Stimulated activated naive CD8-positive, alpha-beta T cell treated with anti-CD3 and anti-CD28 coated beads, Interleukin-15, Interleukin-2, amounts not matched to agents 100 ng/mL and 50 ng/mL, for 24 hours (primary cell): Measurements from ENCODE around the gene METTL8.
"Not testable (repeated sequence)": the region's sequence is repeated elsewhere in the genome, so short reads cannot be mapped to it uniquely, and the experiment has no call there.

Source experiments
- H3K27ac Mint-ChIP-seq: one replicate; pipeline ENCODE4 v1.8.0; 2021; ENCODE audit warnings: mild to moderate bottlenecking, mixed read lengths
- H3K27me3 Mint-ChIP-seq: one replicate; pipeline ENCODE4 v1.8.0; 2021; ENCODE audit warnings: mixed read lengths
- H3K36me3 Mint-ChIP-seq: one replicate; pipeline ENCODE4 v1.8.0; 2021; ENCODE audit warnings: low read depth, mixed read lengths
- H3K4me1 Mint-ChIP-seq: one replicate; pipeline ENCODE4 v1.8.0; 2021; ENCODE audit warnings: low read depth, mixed read lengths
- H3K4me3 Mint-ChIP-seq: one replicate; pipeline ENCODE4 v1.8.0; 2021; ENCODE audit warnings: mild to moderate bottlenecking, mixed read lengths
- H3K9me3 Mint-ChIP-seq: one replicate; pipeline ENCODE4 v1.8.0; 2021; ENCODE audit warnings: mixed read lengths

Gene METTL8

GRCh38 chr2:171394164-171394740 lies 39.5 kb downstream of the METTL8 start:
- Mint-ChIP-seq H3K9me3 (no peaks in the 10 kb centered on the region), H3K36me3 (peaks cover 23% of the 10 kb centered on the region), H3K4me1 (peaks cover 33% of the 10 kb centered on the region), H3K27me3 (no peaks in the 10 kb centered on the region), H3K27ac (no peak overlapping the region), H3K4me3 (no peak overlapping the region)

GRCh38 chr2:171393487-171393886 lies 40.3 kb downstream of the METTL8 start:
- H3K4me3 Mint-ChIP-seq: no peak overlapping the region
- no peaks in the 10 kb centered on the region for H3K9me3 Mint-ChIP-seq
- H3K36me3 Mint-ChIP-seq: peaks cover 19% of the 10 kb centered on the region
- H3K4me1 Mint-ChIP-seq: peaks cover 29% of the 10 kb centered on the region
- no peak overlapping the region for H3K27ac Mint-ChIP-seq
- H3K27me3 Mint-ChIP-seq: no peaks in the 10 kb centered on the region

GRCh38 chr2:171391532-171391931 lies 42.3 kb downstream of the METTL8 start:
- no peaks in the 10 kb centered on the region for H3K9me3 Mint-ChIP-seq
- peaks cover 22% of the 10 kb centered on the region for H3K36me3 Mint-ChIP-seq
- H3K27ac Mint-ChIP-seq: no peak overlapping the region
- peaks cover 33% of the 10 kb centered on the region for H3K4me1 Mint-ChIP-seq
- no peak overlapping the region for H3K4me3 Mint-ChIP-seq
- H3K27me3 Mint-ChIP-seq: no peaks in the 10 kb centered on the region

GRCh38 chr2:171390941-171391516 lies 42.8 kb downstream of the METTL8 start:
- Mint-ChIP-seq H3K36me3 (peaks cover 20% of the 10 kb centered on the region), H3K27ac (no peak overlapping the region), H3K9me3 (no peaks in the 10 kb centered on the region), H3K4me1 (peaks cover 33% of the 10 kb centered on the region), H3K4me3 (no peak overlapping the region), H3K27me3 (no peaks in the 10 kb centered on the region)

- H3K27me3 Mint-ChIP-seq: no peaks in the 10 kb centered on the region
- peaks cover 30% of the 10 kb centered on the region for H3K36me3 Mint-ChIP-seq
- H3K4me3 Mint-ChIP-seq: no peak overlapping the region
- H3K4me1 Mint-ChIP-seq: peaks cover 33% of the 10 kb centered on the region
- no peaks in the 10 kb centered on the region for H3K9me3 Mint-ChIP-seq
- H3K27ac Mint-ChIP-seq: no peak overlapping the region
Measured at GRCh38 chr2:171389780-171390179, 44.0 kb downstream of the METTL8 start.

GRCh38 chr2:171389325-171389724 lies 44.5 kb downstream of the METTL8 start:
- Mint-ChIP-seq H3K4me1 (peaks cover 33% of the 10 kb centered on the region), H3K4me3 (no peak overlapping the region), H3K9me3 (no peaks in the 10 kb centered on the region), H3K36me3 (peaks cover 30% of the 10 kb centered on the region), H3K27me3 (no peaks in the 10 kb centered on the region), H3K27ac (no peak overlapping the region)

- Mint-ChIP-seq H3K27ac (no peak overlapping the region), H3K36me3 (peaks cover 39% of the 10 kb centered on the region), H3K4me1 (peaks cover 25% of the 10 kb centered on the region), H3K9me3 (no peaks in the 10 kb centered on the region), H3K27me3 (no peaks in the 10 kb centered on the region), H3K4me3 (no peak overlapping the region)
Measured at GRCh38 chr2:171387052-171387451, 46.7 kb downstream of the METTL8 start.

- peaks cover 24% of the 10 kb centered on the region for H3K4me1 Mint-ChIP-seq
- H3K9me3 Mint-ChIP-seq: no peaks in the 10 kb centered on the region
- H3K4me3 Mint-ChIP-seq: no peak overlapping the region
- H3K36me3 Mint-ChIP-seq: peaks cover 39% of the 10 kb centered on the region
- H3K27me3 Mint-ChIP-seq: no peaks in the 10 kb centered on the region
- no peak overlapping the region for H3K27ac Mint-ChIP-seq
Measured at GRCh38 chr2:171386627-171387026, 47.2 kb downstream of the METTL8 start.

- Mint-ChIP-seq H3K36me3 (peaks cover 55% of the 10 kb centered on the region), H3K4me3 (no peak overlapping the region), H3K27me3 (no peaks in the 10 kb centered on the region), H3K9me3 (peaks cover 11% of the 10 kb centered on the region), H3K27ac (no peak overlapping the region), H3K4me1 (peaks cover 5% of the 10 kb centered on the region)
Measured at GRCh38 chr2:171383134-171383533, 50.7 kb downstream of the METTL8 start.

GRCh38 chr2:171382175-171382574 lies 51.6 kb downstream of the METTL8 start:
- peaks cover 59% of the 10 kb centered on the region for H3K36me3 Mint-ChIP-seq
- not testable (repeated sequence) for H3K27me3 Mint-ChIP-seq, H3K27ac Mint-ChIP-seq, H3K4me3 Mint-ChIP-seq, H3K4me1 Mint-ChIP-seq
- H3K9me3 Mint-ChIP-seq: peaks cover 11% of the 10 kb centered on the region

- H3K27me3 Mint-ChIP-seq, H3K4me3 Mint-ChIP-seq, H3K4me1 Mint-ChIP-seq, H3K27ac Mint-ChIP-seq: not testable (repeated sequence)
- Mint-ChIP-seq H3K9me3 (peaks cover 24% of the 10 kb centered on the region), H3K36me3 (peaks cover 82% of the 10 kb centered on the region)
Measured at GRCh38 chr2:171377852-171378251, 55.9 kb downstream of the METTL8 start.

- peaks cover 14% of the 10 kb centered on the region for H3K9me3 Mint-ChIP-seq
- H3K4me1 Mint-ChIP-seq: no peaks in the 10 kb centered on the region
- peaks cover 28% of the 10 kb centered on the region for H3K36me3 Mint-ChIP-seq
- H3K27ac Mint-ChIP-seq: no peak overlapping the region
- H3K4me3 Mint-ChIP-seq: no peak overlapping the region
- H3K27me3 Mint-ChIP-seq: no peaks in the 10 kb centered on the region
Measured at GRCh38 chr2:171367692-171368091, 66.1 kb downstream of the METTL8 start.

- H3K27ac Mint-ChIP-seq: no peak overlapping the region
- H3K4me3 Mint-ChIP-seq: no peak overlapping the region
- no peaks in the 10 kb centered on the region for H3K4me1 Mint-ChIP-seq
- H3K36me3 Mint-ChIP-seq: peaks cover 33% of the 10 kb centered on the region
- peaks cover 14% of the 10 kb centered on the region for H3K9me3 Mint-ChIP-seq
- H3K27me3 Mint-ChIP-seq: no peaks in the 10 kb centered on the region
Measured at GRCh38 chr2:171365778-171366177, 68.0 kb downstream of the METTL8 start.

GRCh38 chr2:171365232-171365631 lies 68.6 kb downstream of the METTL8 start:
- peaks cover 33% of the 10 kb centered on the region for H3K36me3 Mint-ChIP-seq
- no peaks in the 10 kb centered on the region for H3K4me1 Mint-ChIP-seq
- no peak overlapping the region for H3K4me3 Mint-ChIP-seq
- peaks cover 14% of the 10 kb centered on the region for H3K9me3 Mint-ChIP-seq
- no peak overlapping the region for H3K27ac Mint-ChIP-seq
- H3K27me3 Mint-ChIP-seq: no peaks in the 10 kb centered on the region

GRCh38 chr2:171362396-171362795 lies 71.4 kb downstream of the METTL8 start:
- H3K4me1 Mint-ChIP-seq: no peaks in the 10 kb centered on the region
- peaks cover 40% of the 10 kb centered on the region for H3K36me3 Mint-ChIP-seq
- H3K27me3 Mint-ChIP-seq: no peaks in the 10 kb centered on the region
- H3K9me3 Mint-ChIP-seq: peaks cover 14% of the 10 kb centered on the region
- no peak overlapping the region for H3K27ac Mint-ChIP-seq
- H3K4me3 Mint-ChIP-seq: no peak overlapping the region

- H3K4me3 Mint-ChIP-seq: no peak overlapping the region
Measured at GRCh38 chr2:171360905-171361304, 72.9 kb downstream of the METTL8 start.

More at GRCh38 chr2:171360905-171361304, 72.9 kb downstream of the METTL8 start:
- Mint-ChIP-seq H3K27ac (no peak overlapping the region), H3K4me1 (no peaks in the 10 kb centered on the region), H3K36me3 (peaks cover 38% of the 10 kb centered on the region), H3K27me3 (no peaks in the 10 kb centered on the region), H3K9me3 (peaks cover 5% of the 10 kb centered on the region)
